ENCODE results near the gene RERE.

RERE gene

GRCh38 chr1:8408151-8408839 is 409.1 kb downstream of the RERE start:
- DNase-seq (ENCODE audit: low read depth, low spot score): no peak

DNA sequence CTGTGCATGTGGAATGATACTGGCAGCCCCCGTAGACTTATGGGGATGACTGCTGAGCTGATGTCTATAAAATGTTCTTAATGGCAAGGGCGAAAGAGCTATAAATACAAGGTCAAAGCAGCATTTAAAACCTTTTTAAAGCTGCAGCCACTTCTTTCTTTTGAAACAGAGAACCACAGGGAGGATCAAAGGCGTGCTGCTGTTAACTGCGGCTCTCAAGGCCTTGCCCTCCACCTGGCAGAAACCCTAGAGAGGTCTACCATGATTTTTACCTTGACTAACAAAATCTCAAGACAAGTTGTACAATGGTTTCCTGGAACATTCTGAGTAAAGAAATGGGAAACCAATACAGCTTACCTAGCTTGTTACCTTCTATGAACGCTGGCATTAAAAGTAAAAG is 409.8 kb downstream of the RERE start:
- DNase-seq (ENCODE audit: low read depth, low spot score): no peak

DNA sequence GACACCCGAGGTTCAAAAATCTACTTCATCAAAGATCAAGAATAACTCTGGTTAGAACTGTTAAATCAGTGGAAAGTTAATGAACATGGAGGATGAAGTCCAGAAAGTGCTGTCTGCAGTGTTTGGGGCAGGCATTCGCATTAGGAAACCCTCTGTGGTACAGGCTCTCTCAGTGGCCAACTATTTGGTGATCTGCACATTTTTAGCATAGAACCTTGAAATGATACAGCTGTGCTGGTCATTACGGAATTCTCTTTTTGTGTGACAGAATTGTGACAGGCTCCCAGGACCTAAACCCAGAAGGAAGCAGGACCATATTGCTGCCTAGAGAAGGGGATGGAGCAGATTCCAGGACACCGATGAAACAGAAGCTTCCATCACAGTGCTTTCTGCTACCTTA is 410.5 kb downstream of the RERE start:
- DNase-seq (ENCODE audit: low read depth, low spot score): no peak

GRCh38 chr1:8406011-8406410 is 411.4 kb downstream of the RERE start:
- DNase-seq (ENCODE audit: low read depth, low spot score): no peak

DNA sequence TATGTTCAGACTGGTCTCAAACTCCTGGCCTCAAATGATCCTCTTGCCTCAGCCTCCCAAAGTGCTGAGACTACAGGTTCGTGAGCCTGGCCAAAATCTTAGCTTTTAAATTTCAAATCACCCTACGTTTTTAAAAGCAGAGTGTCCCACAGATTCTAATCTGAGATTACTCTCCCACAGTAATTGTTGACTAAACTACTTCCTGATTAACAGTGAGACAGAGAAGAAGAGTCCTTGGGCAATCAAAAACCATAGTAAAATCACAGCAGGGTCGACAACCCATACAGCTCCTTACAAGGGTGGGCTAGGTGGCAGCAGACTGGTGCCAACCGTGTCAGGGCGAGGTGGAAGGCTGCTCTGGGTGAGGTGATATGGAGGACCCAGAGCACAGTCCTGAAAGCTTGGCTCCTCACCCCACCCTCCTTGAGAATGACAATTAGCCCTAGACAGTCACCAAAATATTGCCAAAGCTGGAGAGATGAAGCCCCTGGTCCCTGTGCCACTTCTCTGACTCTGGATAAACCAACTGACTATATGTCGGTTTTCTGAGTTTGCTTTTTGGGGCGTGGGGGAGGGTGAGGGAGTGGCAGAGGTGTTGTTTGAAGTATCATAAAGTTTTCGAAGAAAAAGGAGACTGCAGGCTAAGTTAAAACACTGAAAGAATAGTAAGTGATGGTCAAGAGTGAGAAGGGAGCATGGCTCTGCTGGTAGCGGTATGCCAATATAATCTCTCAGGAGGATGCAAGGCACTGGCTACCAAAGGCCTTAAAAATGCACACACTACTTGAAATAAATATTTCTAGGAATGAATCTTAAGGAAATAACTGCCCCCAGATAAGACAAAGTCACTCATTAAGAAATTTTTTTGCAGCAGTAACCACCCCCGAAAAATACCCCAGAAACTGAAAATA is 412.7 kb downstream of the RERE start:
- no peak for DNase-seq (ENCODE audit: low read depth, low spot score)

GRCh38 chr1:8402109-8402710 is 415.2 kb downstream of the RERE start:
- DNase-seq (ENCODE audit: low read depth, low spot score): no peak

DNA sequence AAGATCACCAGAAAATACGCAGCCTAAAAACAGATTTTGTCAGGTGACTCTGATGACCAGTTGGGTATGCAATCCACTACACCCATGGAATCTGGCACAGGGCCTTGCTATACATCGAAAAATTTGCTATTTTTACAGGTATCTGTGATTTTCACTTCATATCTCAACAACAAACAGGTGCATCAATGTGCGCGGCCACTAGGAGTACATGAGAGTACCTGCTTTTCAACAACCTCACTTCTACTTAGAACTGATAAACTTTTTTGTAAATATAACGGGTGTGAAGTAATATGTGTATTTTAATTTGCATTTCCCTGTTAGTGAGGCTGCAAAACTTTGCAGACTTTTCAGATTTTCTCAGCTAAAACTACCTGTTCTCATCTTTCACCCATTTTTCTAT is 418.8 kb downstream of the RERE start:
- DNase-seq (ENCODE audit: low read depth, low spot score): no peak

GRCh38 chr1:8398086-8398485 is 419.4 kb downstream of the RERE start:
- no peak for DNase-seq (ENCODE audit: low read depth, low spot score)

- DNase-seq (ENCODE audit: low read depth, low spot score): no peak
These were observed 419.9 kb downstream of the RERE start for GRCh38 chr1:8397511-8397910.

- no peak for DNase-seq (ENCODE audit: low read depth, low spot score)
These were observed 420.5 kb downstream of the RERE start for GRCh38 chr1:8396786-8397406.

DNA sequence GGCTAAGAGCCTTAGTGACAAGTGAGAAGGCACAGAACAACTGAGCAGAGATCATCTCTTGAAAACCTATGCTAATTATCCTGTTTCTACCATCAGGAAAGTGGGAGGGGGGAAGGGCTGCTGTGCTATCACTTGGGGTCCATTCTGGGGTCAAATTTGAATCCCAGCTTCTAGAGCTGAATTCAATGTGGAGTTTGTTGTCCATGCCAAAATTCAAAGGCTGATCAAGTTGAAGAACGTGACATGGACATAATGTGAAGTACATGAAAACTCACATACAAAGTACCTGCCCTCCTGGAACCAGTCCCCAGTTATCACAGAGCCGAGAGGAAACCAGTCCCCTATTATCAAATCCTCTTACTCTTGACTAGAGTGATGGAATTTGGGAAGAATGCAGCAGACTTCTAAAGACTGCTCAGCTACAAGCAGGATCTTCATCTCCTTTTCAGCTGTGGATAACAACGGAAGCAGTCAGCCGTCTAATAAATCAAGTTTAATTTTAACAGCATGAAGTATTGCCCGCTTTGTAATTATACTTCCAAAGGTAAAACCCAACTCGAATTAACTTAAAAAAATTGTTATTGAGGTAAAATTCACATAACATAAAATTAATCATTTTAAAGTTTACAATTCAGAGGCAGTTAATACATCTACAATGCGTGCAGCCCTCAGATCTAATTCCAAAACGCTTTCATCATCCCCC is 421.2 kb downstream of the RERE start:
- no peak for DNase-seq (ENCODE audit: low read depth, low spot score)

- no peak for DNase-seq (ENCODE audit: low read depth, low spot score)
These were observed 422.0 kb downstream of the RERE start for GRCh38 chr1:8395433-8395866.

DNA sequence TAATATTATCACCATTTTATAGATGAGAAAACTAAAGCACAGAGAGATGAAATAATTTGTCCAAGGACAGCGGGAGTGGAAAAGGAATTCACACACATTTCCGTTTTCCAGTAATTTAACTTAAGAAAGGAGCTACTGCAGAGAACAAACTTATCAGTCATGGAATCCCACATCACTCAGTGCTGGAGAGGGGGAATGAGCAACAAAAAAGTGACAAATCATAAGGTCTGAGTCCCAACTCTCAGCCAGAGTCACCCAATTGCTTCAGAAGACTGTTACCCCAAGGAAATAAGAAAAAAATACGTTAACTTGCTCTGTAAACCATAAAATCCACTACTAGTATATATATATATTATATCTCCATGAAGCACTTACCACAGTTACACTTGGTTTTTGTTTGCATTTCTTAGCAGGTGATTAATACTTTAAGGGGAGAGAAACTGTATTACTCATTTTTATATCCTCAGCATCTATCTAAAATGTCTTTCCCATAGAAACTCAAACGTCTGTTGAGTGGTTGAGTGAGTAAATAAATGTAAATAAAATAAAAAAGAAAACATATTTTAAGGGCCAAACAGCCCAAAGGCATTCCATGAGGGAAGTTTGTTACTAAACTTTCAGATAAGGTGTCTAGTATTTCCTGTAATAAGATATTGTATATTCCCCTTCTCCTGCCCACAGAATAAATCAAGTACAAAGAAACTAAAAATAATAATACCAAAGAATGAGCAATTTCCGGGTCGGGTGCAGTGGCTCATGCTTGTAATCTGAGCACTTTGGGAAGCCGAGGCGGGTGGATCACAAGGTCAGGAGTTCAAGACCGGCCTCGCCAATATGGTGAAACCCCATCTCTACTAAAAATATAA is 422.8 kb downstream of the RERE start:
- no peak for DNase-seq (ENCODE audit: low read depth, low spot score)

DNA sequence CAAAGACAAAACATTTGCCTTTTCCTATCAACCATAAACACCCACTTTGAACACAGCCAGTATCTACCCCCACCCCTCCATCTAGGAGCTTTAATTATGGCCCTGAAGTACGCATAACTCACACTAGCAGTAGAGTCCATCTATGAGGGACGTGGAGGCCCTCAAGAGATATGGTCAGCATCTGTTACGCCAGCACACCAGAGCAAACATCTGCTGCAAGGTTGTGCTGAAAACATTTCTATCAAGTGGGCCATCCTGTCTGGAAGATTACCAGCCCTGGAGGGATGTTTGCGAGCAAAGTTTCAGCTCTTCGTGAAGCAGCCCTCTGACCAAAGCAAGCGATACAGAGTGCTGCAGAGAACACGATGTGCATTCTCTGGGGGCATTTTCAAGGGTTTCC is 424.9 kb downstream of the RERE start:
- DNase-seq (ENCODE audit: low read depth, low spot score): no peak

DNA sequence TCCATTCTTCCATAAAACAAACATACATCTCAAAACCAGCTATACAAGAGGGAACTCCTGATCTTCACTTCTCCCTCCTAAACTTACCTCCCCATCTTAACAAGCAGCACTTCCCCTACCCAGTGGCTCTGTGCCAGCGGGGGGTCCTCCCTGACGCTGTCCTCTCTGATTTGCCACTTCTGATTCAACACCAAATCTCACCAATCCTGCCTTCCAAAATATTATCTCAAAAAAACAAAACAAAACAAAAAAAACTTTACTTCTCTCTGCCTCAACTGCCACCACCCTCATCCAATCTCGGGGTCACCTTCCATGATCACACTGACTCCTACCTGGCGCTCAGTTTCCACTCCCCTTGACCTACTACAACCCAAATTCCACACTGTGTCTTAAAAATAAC is 426.7 kb downstream of the RERE start:
- DNase-seq (ENCODE audit: low read depth, low spot score): no peak

DNA sequence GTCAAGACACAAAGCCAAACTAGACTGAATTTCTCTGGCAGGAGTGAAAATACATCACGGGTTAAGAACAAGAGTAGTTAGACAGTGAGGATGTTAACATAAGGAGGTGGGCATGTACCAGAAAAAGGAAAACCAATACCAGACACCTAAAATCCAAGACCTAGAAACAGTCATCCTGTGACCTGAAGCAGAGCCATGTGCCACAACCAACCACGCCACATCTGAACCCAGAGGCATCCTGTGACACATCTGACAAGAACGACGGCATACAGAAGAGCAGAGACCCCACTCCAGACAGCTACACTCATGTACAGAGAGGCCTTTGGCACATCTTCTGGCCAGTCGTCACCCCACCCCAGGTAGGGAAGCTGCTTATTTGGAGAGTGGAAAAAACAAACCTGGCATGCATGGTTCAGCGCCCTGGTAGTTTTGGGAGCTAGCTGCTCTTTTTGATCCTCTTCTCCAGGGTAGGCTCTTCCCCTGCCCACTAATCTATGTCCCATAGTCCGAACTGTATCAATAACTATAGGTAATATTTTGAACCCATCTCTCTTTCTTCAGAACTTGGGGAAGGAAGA is 427.4 kb downstream of the RERE start:
- no peak for DNase-seq (ENCODE audit: low read depth, low spot score)

DNA sequence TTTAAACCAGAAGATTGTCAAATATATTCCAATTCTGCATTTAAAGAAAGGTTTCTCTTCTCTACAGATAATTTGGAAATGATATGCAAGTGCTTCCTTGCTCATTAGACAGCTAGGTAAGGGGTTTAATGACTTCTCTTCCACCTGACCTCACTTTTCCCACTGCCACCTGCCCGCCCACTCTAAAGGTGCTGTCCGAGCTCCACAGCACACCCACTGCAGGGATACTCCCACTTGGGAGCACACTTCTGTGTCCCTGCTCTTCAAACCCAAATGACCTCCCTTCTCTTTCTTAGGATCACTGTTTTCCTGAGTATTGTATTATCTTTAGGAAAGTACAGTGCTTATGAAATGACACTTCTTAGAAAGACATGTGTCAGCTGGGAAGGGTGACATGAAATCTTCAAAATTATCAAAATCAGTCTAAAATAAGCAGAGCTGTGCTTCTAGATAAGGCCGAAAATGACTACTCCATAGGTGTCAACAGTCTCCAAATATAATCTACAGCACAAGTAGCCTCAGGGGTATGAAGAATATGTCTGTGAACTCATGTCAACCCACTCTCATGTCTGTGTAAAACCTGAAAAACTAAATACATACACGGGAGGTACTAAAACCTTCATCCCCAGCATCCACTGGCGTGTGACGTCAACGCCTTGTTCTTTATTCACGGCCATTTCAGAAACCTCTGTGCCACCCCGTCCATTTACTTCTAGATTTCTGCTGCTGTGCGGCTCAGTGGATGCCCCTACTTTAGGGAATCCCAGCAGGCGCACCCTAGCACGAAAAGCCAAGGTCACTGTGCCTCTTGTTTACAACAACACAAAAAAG is 428.5 kb downstream of the RERE start:
- DNase-seq (ENCODE audit: low read depth, low spot score): no peak

GRCh38 chr1:8386247-8386646 is 431.2 kb downstream of the RERE start:
- no peak for DNase-seq (ENCODE audit: low read depth, low spot score)

GRCh38 chr1:8384577-8384976 is 432.9 kb downstream of the RERE start:
- DNase-seq (ENCODE audit: low read depth, low spot score): no peak

Measured in activated naive CD8-positive, alpha-beta T cell treated with anti-CD3 and anti-CD28 coated beads, Interleukin-2, amount 50 U/mL, for 16 hours (primary cell).